ENCODE measurements around the gene TBC1D22A.

TBC1D22A gene

DNA sequence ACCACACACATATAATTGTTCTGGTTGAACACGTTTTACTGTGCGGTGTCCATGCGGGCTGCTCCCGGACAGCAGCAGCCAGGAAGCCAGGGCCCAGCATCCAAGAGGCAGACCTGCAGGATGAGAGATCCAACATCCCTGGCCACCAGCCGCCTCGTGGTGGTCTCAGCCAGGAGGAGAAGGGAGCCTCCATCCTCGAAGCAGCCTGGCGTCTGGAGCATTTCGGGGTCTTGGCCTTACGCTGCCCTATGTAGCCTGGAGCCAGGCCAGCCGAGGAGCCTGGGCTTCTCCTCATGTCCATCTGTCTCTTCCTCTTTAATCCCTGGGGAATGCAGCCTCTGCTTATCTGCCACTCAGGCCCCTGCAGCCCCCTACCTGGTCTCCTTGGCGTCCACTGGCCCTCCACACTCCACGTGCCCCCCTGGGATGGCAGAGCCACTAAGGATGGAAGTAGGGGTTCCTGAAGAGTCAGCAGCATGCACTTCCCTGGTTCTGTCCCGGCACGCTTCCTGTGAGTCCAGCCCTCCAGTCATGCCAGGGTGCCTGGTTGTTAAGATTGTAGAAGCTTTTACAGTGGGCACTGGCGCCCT is 253.2 kb downstream of the TBC1D22A start:
- peaks cover 3% of the 10 kb centered on the region for H3K27me3 Mint-ChIP-seq (ENCODE audit: low read depth)
- H3K4me3 Mint-ChIP-seq, result no peak overlapping the region

DNA sequence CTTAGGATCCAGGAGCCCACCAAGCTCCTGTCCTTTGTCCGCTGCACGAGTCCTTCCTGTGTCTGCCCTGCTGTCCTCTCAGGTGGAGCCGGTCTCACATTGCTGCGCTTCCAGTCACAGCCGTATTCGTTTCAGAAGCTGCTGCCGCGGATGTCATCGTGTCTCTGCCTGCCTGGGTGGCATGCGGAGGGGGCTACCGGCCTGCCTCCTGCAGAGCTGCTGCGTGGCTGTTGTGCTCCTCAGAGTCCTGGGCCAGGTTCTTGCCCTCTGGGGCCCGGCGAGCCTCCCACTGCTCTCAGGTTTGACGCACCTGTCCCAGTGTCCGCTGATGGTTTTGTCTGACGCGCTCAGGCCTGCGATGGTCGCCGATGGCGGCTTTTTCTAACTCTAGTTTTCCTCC is 254.2 kb downstream of the TBC1D22A start:
- H3K27me3 Mint-ChIP-seq (ENCODE audit: low read depth), result peaks cover 3% of the 10 kb centered on the region
- H3K9me3 Mint-ChIP-seq, result no peaks in the 10 kb centered on the region
- peaks cover 3% of the 10 kb centered on the region for H3K36me3 Mint-ChIP-seq (ENCODE audit: low read depth)
- H3K4me3 Mint-ChIP-seq, result no peak overlapping the region
- TF ChIP-seq, protein P1, sequence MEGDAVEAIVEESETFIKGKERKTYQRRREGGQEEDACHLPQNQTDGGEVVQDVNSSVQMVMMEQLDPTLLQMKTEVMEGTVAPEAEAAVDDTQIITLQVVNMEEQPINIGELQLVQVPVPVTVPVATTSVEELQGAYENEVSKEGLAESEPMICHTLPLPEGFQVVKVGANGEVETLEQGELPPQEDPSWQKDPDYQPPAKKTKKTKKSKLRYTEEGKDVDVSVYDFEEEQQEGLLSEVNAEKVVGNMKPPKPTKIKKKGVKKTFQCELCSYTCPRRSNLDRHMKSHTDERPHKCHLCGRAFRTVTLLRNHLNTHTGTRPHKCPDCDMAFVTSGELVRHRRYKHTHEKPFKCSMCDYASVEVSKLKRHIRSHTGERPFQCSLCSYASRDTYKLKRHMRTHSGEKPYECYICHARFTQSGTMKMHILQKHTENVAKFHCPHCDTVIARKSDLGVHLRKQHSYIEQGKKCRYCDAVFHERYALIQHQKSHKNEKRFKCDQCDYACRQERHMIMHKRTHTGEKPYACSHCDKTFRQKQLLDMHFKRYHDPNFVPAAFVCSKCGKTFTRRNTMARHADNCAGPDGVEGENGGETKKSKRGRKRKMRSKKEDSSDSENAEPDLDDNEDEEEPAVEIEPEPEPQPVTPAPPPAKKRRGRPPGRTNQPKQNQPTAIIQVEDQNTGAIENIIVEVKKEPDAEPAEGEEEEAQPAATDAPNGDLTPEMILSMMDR (IDR thresholded peaks at IDR 0.05; ENCODE audit: unreplicated experiment in 3 of 3), result no peak
- no peak overlapping the region for H3K27ac Mint-ChIP-seq
- H3K4me1 Mint-ChIP-seq, result no peaks in the 10 kb centered on the region

More for the DNA sequence above, 253.2 kb downstream of the TBC1D22A start:
- Mint-ChIP-seq H3K27ac (no peak overlapping the region), H3K36me3 (ENCODE audit: low read depth) (no peaks in the 10 kb centered on the region), H3K4me1 (no peaks in the 10 kb centered on the region), H3K9me3 (no peaks in the 10 kb centered on the region)
- TF ChIP-seq, protein P1 (IDR thresholded peaks at IDR 0.05; ENCODE audit: unreplicated experiment in 3 of 3), result no peak

DNA sequence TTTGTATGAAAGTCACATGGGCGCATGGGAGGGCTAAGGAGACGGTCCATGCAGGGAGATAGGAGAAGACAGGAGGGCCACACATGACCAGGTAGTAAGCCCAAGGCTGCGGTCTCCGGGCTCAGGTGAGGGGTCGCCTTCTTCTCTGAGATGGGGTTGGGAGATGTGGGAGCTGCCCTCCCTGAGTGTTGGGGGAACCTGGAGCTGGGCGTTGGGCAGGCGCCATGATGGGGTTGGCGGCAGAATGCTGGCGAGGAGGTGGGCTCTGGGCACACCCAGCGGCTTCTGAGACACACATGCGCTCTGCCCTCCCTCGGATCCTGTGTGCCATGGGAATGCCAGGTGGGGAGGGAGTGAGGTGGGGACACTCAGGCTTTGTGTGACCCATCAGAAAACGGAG is 254.8 kb downstream of the TBC1D22A start:
- Mint-ChIP-seq H3K36me3 (ENCODE audit: low read depth) (peaks cover 6% of the 10 kb centered on the region), H3K27ac (no peak overlapping the region), H3K4me3 (no peak overlapping the region), H3K9me3 (no peaks in the 10 kb centered on the region), H3K27me3 (ENCODE audit: low read depth) (peaks cover 3% of the 10 kb centered on the region), H3K4me1 (no peaks in the 10 kb centered on the region)
- TF ChIP-seq, protein P1 (IDR thresholded peaks at IDR 0.05; ENCODE audit: unreplicated experiment in 3 of 3), result no peak

GRCh38 chr22:47018010-47018910 is 255.8 kb downstream of the TBC1D22A start:
- Mint-ChIP-seq H3K27me3 (ENCODE audit: low read depth) (peaks cover 3% of the 10 kb centered on the region), H3K27ac (no peak overlapping the region), H3K4me3 (no peak overlapping the region), H3K4me1 (no peaks in the 10 kb centered on the region), H3K9me3 (no peaks in the 10 kb centered on the region), H3K36me3 (ENCODE audit: low read depth) (peaks cover 8% of the 10 kb centered on the region)
- TF ChIP-seq, protein P1 (IDR thresholded peaks at IDR 0.05; ENCODE audit: unreplicated experiment in 3 of 3), result no peak

DNA sequence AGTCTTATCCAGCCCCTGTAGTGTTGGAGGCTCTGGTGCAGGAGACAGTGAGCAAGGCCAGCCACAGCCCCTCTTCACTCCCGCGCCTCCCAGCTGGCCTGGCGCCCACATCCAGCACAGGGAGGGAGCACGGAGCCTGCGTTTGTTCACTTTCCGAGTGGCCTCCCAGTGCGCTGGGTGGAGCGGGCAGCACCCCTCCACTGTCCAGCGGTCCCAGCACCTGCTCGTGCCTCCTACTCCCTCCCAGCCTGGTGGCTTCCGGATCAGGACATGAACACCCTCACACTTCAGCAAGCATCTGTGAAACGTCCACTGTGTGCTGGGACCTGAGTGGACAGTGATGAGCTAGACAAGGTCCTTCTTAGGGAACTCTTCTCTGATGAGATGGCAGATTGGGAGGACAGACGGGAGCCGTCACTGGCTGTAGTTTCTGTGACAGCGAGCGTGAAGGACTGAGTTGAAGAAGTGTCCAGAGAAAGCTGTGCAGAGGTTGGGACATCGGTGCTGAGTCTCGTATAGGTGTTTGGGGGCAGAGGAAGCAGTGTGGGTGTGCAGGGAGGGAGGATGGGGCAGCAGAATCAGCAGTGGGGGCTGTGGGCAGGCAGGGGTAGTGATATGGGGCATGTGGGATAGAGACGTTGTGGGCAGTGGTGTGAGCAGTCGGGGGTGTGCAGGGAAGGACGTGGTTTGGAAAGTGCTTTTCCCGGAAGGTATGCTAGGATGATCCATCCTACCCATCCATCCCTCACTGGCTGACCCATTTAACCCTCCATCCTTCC is 256.8 kb downstream of the TBC1D22A start:
- no peaks in the 10 kb centered on the region for H3K4me1 Mint-ChIP-seq
- no peak overlapping the region for H3K27ac Mint-ChIP-seq
- TF ChIP-seq, protein P1 (IDR thresholded peaks at IDR 0.05; ENCODE audit: unreplicated experiment in 3 of 3), result no peak
- H3K9me3 Mint-ChIP-seq, result no peaks in the 10 kb centered on the region
- no peak overlapping the region for H3K4me3 Mint-ChIP-seq
- H3K36me3 Mint-ChIP-seq (ENCODE audit: low read depth), result peaks cover 15% of the 10 kb centered on the region
- peaks cover 3% of the 10 kb centered on the region for H3K27me3 Mint-ChIP-seq (ENCODE audit: low read depth)
